ENCODE measurements around the gene RAB22A.

- TF ChIP-seq POLR2AphosphoS2 (conservative IDR thresholded peaks at IDR 0.05; ENCODE audit: low read length) (no peak), MYC (IDR thresholded peaks at IDR 0.05; ENCODE audit: borderline replicate concordance, low read length) (no peak), MAZ (IDR thresholded peaks at IDR 0.05; ENCODE audit: borderline replicate concordance, low read depth, low read length) (no peak)
- TF ChIP-seq, protein P1, sequence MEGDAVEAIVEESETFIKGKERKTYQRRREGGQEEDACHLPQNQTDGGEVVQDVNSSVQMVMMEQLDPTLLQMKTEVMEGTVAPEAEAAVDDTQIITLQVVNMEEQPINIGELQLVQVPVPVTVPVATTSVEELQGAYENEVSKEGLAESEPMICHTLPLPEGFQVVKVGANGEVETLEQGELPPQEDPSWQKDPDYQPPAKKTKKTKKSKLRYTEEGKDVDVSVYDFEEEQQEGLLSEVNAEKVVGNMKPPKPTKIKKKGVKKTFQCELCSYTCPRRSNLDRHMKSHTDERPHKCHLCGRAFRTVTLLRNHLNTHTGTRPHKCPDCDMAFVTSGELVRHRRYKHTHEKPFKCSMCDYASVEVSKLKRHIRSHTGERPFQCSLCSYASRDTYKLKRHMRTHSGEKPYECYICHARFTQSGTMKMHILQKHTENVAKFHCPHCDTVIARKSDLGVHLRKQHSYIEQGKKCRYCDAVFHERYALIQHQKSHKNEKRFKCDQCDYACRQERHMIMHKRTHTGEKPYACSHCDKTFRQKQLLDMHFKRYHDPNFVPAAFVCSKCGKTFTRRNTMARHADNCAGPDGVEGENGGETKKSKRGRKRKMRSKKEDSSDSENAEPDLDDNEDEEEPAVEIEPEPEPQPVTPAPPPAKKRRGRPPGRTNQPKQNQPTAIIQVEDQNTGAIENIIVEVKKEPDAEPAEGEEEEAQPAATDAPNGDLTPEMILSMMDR (IDR thresholded peaks at IDR 0.05) = no peak
These were observed 78.6 kb downstream of the RAB22A start for GRCh38 chr20:58388028-58388601.
